NCI-H345 treated with DMSO at 0.1 percent for 48 hours (cell line): ENCODE data around the gene MED16.

Source experiments
- DNase-seq: peaks from one replicate; lab custom pipeline; 2025; ENCODE audit not compliant: unreplicated experiment; lab: John Stamatoyannopoulos, UW

Gene MED16

DNA sequence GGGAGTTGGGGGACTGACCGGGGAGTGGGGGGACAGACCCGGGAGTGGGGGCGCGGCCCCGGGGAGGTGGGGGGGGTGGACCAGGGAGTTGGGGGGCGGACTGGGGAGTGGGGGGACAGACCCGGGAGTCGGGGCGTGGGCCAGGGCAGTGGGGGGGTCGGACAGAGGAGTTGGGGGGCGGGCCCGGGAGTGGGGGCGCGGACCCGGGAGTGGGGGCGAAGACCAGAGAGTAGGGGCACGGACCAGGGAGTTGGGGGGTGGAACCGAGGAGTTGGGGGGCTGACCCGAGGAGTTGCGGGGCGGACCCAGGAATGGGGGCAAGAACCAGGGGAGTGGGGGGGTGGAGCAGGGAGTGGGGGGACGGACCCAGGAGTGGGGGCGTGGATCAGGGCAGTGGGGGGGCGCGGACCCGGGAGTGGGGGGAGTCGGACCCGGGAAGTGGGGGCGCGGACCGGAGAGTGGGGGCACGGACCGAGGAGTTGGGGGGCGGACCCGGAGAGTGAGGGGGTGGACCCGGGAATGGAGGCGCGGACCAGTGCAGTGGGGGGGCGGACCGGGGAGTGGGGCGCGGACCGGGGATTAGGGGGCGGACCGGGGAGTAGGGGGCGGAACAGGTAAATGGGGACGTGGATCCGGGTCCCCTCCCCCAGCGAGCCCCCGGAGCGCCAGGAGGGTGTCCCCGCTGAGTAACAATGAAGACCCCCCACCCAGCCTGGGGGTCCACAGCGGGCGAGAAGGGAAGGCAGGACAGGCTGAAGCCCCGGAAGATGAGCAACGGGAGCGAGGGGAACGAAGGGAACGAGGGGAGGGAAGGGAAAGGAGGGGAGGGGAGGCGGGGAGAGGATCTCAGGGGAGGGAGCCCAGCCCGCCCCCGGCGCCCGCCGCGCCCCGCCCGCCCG, 19.4 kb upstream of the MED16 start:
- no peak for DNase-seq

- DNase-seq, result no peak
Measured at GRCh38 chr19:911197-912033, 18.4 kb upstream of the MED16 start.

DNA sequence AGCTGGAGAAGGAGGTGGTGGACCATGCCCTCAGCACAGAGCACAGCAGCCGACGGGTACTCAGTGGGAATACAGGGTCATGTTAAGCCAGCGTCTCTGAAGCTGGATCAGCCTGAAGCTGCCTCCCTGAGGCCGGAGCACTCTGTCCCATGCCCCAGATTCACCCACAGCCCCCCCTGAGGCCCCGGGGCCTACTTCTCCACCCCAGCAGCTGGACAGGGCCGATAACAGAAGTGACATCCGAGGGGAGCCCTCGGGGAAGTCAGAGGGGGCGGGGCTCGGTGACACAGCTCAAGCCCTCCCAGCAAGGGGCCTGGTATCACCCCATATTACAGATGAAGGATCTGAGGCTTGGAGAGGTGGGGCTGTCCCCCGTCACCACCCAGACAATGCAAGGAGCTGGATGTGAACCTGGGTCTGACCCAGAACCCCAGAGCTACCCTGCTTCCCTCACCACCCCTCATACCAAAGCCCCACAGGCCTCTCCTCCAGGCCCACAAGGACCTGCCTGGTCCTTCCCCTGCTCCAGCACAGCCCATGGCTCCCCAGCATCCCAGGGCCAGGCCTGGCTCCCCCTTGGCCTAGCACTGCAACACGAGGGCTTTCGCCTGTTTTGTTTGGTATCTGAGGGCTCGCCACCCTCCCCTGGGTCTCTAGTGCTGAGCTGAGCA, 14.3 kb upstream of the MED16 start:
- no peak for DNase-seq

GRCh38 chr19:906480-906879, 13.5 kb upstream of the MED16 start:
- DNase-seq, result no peak

DNA sequence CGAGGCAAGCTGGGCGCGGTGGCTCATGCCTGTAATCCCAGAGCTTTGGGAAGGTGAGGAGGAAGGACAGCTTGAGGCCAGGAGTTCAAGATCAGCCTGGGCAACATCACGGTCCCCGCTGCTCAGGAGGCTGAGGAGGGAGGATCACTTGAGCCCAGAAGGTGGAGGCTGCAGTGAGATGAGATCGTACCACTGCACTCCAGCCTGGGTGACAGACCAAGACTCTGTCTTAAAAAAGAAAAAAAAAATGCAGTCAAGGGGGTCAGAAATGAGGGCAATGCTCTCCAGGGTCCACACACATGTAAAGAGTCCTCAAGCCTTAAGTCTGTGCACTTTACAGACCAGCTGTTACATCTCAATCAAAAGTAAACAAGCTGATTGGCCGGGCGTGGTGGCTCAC, 11.6 kb upstream of the MED16 start:
- no peak for DNase-seq

GRCh38 chr19:903266-903797, 10.3 kb upstream of the MED16 start:
- no peak for DNase-seq

DNA sequence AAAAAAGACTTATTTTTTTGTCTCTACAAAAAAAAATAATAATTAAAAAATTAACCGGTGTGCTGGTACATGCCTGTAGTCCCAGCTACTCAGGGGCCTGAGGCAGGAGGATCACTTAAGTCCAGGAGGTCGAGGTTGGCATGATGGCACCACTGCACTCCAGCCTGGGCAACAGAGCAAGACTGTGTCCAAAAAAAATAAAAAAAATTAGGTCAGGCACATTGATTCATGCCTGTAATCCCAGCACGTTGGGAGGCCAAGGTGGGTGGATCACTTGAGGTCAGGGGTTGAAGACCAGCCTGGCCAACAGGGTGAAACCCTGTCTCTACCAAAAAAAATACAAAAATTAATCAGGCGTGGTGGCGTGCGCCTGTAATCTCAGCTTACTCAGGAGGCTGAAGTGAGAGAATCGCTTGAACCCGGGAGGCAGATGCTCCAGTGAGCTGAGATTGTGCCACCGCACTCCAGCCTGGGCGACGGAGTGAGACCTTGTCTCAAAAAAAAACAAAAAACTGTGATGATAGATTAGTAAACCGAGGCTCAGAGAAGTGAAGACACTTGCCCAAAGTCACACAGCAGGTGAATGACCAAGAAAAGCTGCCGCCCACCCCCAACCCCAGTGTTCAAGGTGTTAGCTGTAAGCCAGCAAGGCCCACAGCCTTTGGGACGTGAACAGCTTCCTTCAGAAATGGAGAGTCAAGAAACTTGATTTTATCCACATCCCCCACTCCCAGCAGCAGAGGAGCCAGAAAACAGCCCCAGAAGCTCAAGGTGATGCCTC, 9.6 kb upstream of the MED16 start:
- DNase-seq, result no peak

DNA sequence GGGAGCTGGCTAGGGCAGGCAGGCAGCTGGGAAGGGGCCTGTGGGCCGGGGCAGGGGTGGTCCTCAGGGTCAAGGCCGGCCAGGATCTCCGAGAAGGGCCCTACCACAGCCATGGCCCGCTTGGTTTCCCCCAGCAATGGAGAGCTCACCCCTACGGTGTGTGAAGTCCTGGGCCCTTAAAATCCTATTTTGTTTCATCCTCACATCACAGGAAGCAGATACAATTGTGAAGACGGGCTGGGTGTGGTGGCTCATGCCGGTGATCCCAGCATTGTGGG, 9.0 kb upstream of the MED16 start:
- no peak for DNase-seq

DNA sequence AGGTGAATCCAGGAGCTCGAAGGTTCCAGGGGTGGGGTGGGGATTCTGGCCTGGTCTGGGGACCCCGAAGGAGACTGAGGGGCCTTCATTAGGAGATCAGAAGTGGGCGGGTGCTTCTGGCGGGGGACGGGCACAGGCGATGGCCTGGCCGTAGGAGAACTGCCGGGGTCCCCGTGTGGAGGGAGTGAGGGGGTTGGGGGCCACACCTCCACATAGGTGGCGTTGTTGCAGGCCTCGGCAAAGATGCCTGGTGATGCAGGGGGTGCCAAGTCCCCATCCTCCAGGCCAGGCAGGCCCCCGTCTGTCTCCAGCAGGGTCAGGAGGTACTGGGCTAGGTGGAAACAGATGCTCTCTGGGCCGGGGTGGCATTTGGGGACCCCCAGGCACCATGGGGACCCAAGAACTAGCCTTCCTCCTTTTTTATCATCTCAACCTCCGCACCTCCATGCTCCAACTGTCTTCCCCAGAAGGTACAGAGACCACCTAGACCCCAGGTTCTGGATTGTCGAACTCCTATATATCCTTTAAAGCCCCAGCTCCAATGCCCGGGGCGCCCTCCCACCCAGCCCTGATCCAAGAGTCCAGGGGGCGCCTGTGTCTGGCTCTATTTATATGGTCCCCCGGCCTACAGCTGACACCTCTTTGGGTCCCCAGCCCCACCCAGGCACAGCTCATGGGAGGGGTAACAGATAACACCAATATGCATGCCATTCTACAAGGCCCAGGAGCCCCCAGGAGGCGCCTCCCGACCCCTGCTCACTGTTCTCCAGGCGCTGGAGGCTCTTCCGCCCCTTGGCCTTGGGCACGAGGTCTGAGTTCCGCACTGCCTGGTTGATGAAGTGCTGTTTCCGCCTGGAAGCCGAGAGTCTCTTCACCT, 8.5 kb upstream of the MED16 start:
- DNase-seq, result no peak

DNA sequence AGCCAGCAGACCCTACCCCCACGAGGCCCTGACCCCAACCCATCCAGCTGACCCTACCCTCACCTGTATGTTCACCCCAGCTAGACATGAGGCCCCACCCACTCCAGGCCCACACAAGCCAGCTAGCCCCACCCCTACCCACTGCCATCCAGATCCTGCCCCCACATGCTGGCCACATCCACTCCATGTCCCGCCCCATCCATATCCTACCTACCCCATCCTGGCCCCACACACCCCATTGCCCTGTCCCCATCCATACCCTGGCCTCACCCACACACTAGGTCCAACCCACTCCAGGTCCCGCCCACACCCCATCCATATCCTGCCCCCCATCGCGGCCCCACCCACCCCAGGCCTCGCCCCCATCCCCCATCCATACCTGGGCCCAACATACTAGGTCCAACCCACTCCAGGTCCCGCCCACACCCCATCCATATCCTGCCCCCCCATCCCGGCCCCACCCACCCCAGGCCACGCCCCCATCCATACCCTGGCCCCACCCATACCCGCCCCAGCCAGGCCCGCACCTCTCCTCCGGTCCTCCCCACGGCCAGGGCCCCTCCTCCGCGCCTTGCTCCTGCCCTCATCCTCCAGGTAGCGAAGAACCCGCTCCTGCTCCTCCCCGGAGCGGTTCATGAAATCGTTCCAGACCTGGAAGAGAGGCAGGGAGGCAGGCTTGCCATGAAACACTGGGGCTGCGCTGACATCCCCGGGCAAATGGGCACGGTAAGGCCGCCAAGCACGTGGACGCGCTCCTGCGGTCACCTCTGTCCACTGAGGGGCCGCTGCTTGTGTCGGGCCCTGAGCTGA, 7.5 kb upstream of the MED16 start:
- DNase-seq, result no peak

DNA sequence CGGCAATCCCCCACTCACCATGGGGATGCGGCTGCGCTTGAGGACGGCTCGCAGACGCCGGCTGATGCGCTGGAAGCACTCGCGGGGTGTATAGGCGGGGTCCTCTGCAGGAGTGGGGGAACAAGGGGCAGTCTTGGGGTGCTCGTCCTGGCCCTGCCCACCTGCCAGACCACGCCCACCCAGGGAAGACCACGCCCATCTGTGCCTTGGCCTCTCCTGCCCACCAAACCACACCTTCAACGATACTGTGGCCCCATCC, 7.0 kb upstream of the MED16 start:
- no peak for DNase-seq

DNA sequence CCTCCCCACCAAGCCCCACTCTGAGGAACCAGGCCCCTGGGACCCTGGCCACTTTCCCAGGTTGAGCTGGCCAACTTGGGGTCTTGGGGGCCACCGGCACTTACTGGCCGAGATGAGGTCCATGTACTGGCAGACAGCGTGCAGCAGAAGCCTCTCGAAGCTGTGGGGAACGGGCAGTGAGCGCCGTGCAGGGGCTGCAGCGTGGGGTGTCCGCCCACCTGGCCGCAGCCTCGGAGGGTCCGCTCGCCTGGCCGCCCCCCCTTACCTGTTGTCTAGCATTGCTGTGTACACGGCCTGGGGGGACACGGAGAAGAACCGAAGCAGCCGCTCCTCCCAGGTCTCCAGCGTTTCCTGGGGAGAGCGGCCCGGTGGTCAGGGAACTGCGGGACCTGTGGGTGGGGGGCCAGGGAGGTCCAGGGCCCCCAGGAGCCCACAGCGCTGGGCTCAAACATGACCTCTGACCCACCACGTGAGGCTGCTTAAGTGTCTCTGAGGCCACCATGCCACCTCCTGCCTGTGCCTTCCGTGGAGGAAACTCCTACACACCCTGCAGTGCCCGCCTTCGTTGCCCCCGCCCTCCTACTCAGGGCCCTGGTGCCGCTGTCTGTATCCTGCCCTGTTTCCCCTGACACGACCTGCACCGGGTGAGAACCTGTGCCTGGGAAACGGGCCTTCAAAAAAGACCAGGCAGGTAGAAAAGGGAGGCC, 6.5 kb upstream of the MED16 start:
- DNase-seq, result no peak

DNA sequence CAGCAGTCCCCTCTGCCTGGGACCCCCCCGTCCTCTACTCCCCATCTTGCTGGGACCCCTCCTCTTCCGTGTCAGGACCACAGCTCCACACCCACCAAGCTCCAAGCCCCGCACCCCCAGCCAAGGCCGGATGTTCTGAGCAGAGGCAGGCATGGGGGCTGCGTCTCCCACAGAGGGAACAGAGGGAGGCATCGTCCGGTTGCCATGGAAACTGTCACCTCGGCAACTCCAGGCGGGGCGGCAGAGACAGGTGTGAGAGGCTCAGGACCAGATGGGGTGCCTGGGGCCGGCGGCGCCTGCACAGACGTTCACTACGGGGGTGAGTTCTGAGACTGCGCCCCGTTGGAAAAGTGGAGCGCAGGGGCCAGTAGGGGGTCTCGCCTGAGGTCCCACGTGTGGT, 5.7 kb upstream of the MED16 start:
- no peak for DNase-seq

DNA sequence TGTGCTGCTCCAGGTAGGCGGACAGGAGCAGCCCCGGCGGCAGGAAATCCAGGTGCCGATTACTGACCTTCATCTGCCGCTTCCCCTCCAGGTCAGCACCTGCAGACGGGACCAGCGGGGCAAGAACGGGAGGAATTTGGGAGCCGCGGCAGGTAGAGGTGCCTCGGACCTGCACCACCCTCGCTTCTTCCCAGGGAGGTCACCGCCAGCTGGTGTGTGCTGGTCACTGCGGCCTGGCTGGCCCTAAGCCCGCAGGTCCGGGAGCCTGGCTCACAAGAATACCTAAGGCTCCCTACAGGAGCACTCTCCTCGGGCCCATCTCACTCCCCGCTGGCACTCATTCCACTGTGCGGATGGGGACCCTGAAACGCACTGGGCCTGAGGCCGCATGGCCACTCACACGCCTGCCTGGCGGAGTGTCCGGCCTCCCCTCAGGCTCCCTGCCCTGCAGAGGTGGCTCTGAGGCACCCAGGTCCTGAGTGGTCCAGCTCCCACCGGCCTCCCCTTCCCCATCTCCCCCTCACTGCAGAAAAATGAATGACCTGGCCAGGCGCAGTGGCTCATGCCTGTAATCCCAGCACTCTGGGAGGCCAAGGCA, 4.6 kb upstream of the MED16 start:
- no peak for DNase-seq

DNA sequence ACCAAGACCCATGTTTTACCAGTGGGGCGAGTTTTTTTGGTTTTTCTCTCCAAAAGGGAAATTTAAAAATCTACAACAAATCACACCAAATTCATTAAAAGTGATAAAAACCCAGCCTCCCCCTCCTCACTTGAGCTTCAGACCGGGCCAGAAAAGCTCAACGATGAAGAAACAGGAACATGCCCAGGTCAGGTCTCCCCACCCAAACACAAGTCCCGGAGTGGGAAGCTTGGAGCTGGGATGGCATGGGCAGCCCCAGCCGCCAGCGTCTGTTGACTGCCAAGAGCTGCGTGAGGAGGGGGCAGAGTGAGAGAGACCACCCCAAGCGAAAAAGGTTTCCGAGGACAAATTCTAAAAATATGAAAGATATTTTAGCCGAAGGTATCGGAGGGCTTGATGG, 4.0 kb upstream of the MED16 start:
- no peak for DNase-seq

- no peak for DNase-seq
Measured at GRCh38 chr19:896434-896833, 3.4 kb upstream of the MED16 start.

- no peak for DNase-seq
Measured at GRCh38 chr19:892243-892893, 619 bp downstream of the MED16 start.
